T follicular helper cell (primary cell): ENCODE results near the gene FOXA2.
"Not testable (repeated sequence)": the region's sequence is repeated elsewhere in the genome, so short reads cannot be mapped to it uniquely, and the experiment has no call there.

ENCODE experiments used
- DNase-seq: peaks from one replicate; pipeline ENCODE4 v3.0.0-alpha.2; 2020; ENCODE audit warnings: low read depth
- total RNA-seq, 2 experiments: gene quantifications; one replicate each; lab custom pipeline; 2026; lab: John Stamatoyannopoulos, UW

Gene FOXA2
- 0 reads per million in 2 experiments for total RNA-seq

DNA sequence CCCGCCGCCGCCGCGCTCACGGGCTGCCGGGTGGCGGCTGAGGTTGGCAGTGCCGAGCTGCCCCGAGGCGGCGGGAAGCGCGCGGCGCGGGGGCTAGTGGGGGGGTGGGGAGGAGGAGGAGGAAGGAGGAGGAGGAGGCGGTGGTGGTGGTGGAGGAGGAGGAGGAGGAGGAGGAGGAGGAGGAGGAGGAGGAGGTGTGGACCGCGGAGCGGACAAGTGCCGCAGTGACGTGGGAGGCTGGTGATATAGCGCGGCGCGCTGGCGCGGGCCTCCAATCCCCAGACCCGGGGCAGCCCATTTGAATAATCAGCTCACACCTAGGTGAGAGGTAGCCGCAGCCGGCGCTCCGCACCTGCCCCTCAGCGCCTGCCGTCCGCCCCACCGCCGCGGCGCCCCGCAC, at the start of gene FOXA2:
Gene FOXA2, minus strand, starts transcription at position 51 of the 400 bp plus-strand sequence. CDS start 294 bp downstream, outside the sequence.
- DNase-seq, result no peak

DNA sequence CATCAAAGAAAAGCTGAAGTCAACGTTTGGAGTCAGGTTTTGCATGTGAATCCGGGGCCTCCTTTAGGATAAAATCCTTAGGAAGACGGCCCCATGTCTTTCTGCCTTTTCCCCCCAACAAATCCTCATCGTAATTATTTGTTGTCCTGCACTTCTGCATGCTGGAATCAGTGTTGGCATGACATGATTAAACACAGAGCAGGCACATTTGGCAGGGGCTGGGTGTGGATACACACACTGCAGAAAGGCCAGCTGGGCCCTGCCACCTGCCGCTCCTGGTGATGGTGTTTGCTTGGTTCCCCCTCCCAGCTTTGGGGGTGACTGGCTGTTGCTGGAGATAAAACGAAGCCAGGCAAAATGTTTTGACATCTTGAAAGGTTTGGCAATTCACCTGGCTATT, 46.3 kb upstream of the FOXA2 start:
- DNase-seq, result no peak

DNA sequence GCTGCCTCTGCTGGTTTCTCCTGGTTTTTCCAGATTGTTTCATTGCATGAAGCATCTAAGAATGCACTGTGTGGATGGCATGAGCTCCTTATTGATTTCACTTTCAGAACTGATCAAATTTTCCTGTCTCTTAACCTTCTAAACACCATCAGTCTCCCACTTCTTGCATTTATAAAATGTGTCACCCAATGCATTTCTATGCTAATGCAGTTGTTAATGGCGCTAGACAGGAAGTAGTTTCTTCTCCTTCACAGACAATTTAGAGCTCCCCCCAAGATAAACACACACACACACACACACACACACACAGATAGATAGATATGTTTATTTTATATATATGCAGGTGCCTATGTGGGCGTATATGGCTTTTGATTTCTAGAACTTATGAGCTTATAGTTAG, 45.6 kb upstream of the FOXA2 start:
- no peak for DNase-seq

DNA sequence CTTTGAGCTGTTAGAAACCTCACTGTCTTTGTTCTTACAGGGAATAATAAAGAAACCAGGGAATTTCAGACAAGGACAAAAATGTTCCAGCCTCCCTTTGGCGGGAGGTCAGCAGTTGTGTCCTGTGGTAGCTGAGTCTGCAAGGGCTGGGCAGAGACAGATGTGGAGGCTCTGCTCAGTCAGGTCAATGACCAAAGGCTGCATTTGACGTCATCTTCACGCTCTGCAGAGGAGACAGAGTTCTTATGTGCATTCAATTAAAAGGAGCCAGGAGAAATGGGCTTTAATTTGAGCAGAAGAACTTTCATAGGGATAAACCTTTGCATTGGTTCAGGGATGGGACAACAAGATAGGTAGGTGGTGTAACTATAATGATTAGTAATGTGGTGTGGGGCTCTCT, 45.1 kb upstream of the FOXA2 start:
- DNase-seq, result no peak

- DNase-seq, result no peak
Observed at GRCh38 chr20:22626496-22626895, 42.1 kb upstream of the FOXA2 start.

DNA sequence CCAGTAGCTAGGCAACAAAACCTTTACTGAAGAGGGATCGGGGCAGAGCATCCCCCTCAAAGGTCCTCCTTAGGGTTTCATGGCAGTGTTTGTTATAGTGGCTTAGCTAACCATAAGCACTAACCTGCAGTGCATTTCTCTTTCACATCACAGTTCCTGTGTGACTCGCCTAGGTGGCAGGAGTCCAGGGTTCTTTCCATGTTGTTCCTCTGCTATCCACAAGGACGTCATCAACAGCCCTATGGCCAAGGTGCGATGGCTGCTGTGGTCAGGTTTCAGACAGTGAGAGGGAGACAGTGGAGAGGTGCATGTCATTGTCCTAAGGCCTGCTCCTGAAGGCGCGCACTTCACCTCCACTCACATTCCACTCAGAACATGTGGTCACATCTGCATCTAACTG, 38.8 kb upstream of the FOXA2 start:
- DNase-seq, result no peak

DNA sequence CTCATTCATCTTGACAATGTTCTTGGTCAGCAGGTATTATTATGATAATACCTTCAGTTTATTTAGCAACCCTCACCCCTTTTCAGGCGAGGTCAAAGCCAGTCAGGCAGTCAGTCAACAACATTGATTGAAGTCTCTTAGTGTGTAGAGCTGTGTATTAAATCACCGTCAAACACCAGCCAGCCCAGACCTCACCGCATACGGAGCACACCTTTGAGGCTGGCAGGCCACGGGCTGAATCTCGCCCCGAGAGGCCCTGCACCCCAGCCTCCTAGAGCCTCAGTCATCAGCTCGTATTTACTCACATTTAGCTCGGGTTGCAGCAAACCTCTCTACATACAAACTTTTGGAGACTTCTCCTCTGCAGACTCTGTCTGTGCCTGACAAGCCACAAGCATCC, 36.0 kb upstream of the FOXA2 start:
- no peak for DNase-seq

DNA sequence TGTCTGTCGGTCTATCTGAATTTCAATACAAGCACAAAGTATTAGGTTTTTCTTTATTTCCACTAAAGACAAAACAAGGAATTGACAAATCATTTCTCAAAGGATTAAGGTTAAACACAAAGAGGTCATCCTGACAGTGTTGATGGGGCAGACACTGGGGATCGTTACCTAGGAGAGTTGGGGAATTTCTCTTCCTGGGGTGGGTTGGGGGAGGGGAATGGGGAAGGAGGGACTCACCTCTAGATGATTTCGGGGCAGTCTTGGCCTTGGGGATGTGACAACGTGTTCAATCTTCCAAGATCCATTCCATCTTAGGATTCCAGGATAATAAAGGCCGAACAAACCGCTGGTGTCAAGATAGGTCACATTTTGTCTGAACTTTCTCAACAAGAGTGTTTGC, 35.4 kb upstream of the FOXA2 start:
- no peak for DNase-seq

- DNase-seq, result no peak
Observed at GRCh38 chr20:22619272-22619671, 34.9 kb upstream of the FOXA2 start.

GRCh38 chr20:22617160-22617559, 32.8 kb upstream of the FOXA2 start:
- no peak for DNase-seq

- DNase-seq, result no peak
Observed at GRCh38 chr20:22616551-22616950, 32.2 kb upstream of the FOXA2 start.

- DNase-seq, result no peak
Observed at GRCh38 chr20:22615425-22615824, 31.1 kb upstream of the FOXA2 start.

DNA sequence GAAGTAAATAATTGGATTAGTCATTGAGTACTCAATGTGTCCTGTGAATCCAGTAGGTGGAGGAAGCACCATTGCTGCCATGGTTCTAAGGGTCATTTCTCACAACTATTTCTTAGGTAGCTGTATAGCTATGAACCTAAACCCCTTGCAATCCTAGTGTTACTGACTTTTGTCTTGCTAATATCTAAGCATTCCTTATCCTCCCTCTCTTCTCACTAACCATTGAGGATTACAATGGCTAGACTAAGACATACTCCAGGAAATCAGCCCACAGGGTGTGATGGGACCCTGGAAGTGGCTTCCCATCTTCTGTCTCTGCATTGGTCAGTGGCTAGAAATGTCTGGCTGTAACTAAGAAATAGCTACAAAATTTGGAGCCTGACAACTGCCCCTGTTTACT, 27.3 kb upstream of the FOXA2 start:
- no peak for DNase-seq

DNA sequence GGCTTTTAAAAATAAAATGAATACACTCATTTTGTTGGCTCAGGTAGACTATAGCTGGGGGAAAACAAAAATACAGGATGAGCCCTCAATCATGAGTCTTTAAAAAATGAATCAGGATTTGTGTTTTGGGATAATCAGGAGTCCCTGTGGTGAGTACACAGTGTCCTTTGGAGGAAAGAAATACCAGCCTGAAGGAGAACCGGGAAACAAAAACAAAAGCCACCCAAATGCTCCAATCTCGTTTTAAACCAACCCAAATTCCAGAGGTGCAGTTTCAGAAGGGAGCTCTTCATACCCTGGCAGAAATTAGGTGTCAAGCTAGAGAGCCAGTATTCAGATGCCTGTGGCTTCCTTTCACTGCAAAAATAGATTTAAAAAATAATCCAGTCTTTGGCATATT, 23.3 kb upstream of the FOXA2 start:
- DNase-seq, result no peak

GRCh38 chr20:22604815-22605214, 20.4 kb upstream of the FOXA2 start:
- no peak for DNase-seq

- DNase-seq, result no peak
Observed at GRCh38 chr20:22601361-22602141, 17.2 kb upstream of the FOXA2 start.

- not testable (repeated sequence) for DNase-seq
Observed at GRCh38 chr20:22599258-22599657, 14.9 kb upstream of the FOXA2 start.

- DNase-seq, result no peak
Observed at GRCh38 chr20:22597303-22597702, 12.9 kb upstream of the FOXA2 start.

GRCh38 chr20:22590662-22591061, 6.3 kb upstream of the FOXA2 start:
- DNase-seq, result no peak

- no peak for DNase-seq
Observed at GRCh38 chr20:22586645-22587310, 2.4 kb upstream of the FOXA2 start.

GRCh38 chr20:22585786-22586493, 1.6 kb upstream of the FOXA2 start:
- DNase-seq, result no peak

GRCh38 chr20:22584922-22585785, 782 bp upstream of the FOXA2 start:
- no peak for DNase-seq
